CD8-positive, alpha-beta memory T cell (primary cell): Measurements from ENCODE around the gene DGLUCY. TPM values are rescaled to one million over a fixed set of nuclear protein-coding genes. Genes with fewer than 3 reads are reported as not detected.

Experiments used
- CTCF ChIA-PET: fragments of 350-600 bp; sonication (Branson Sonifier 250); formaldehyde crosslinking; loops from one replicate; lab custom pipeline; 2021; ENCODE audit warnings: antibody characterized with exemption; lab: Charles Lee
- POLR2A ChIA-PET: fragments of 350-600 bp; sonication (Branson Sonifier 250); formaldehyde crosslinking; loops from one replicate; lab custom pipeline; 2021; ENCODE audit warnings: antibody characterized with exemption; lab: Charles Lee
- DNase-seq, 5 donors: peaks; one replicate each; pipeline versions ENCODE4 v3.0.0 to v3.0.0-alpha.2; 2020 to 2022; ENCODE audit warnings: mixed read lengths in 1 of 5
- H3K27ac ChIP-seq: one replicate; pipeline ENCODE4 v1.7.0; 2013; ENCODE audit warnings: low read depth, mild to moderate bottlenecking, low read length, moderate library complexity
- H3K27me3 ChIP-seq: 2 replicates; pipeline ENCODE4 v1.7.0; 2013; ENCODE audit warnings: low read length, mild to moderate bottlenecking; ENCODE audit not compliant: insufficient read depth, poor library complexity, severe bottlenecking
- H3K36me3 ChIP-seq: 2 replicates; pipeline ENCODE4 v1.7.0; 2013; ENCODE audit warnings: mild to moderate bottlenecking, low read length, moderate library complexity; ENCODE audit not compliant: insufficient read depth
- H3K4me1 ChIP-seq: 2 replicates; pipeline ENCODE4 v1.7.0; 2013; ENCODE audit warnings: mild to moderate bottlenecking, low read length, moderate library complexity; ENCODE audit not compliant: insufficient read depth
- H3K4me3 ChIP-seq: 2 replicates; pipeline ENCODE4 v1.7.0; 2013; ENCODE audit warnings: mild to moderate bottlenecking, low read length
- H3K9me3 ChIP-seq: 2 replicates; pipeline ENCODE4 v1.7.0; 2013; ENCODE audit warnings: mild to moderate bottlenecking, low read length
- H3K27ac Mint-ChIP-seq, 8 donors: one replicate each; pipeline ENCODE4 v1.8.0; 2020 to 2021; ENCODE audit warnings: mixed read lengths in 8 of 8, mild to moderate bottlenecking in 6 of 8, inconsistent platforms in 3 of 8, moderate library complexity in 3 of 8
- H3K27me3 Mint-ChIP-seq, 2 donors: one replicate each; pipeline ENCODE4 v1.8.0; 2020 to 2021; ENCODE audit warnings: mixed read lengths in 2 of 2, mild to moderate bottlenecking in 1 of 2, moderate library complexity in 1 of 2
- H3K36me3 Mint-ChIP-seq, 3 donors: one replicate each; pipeline ENCODE4 v1.8.0; 2020 to 2021; ENCODE audit warnings: mixed read lengths in 3 of 3, inconsistent platforms in 1 of 3, mild to moderate bottlenecking in 1 of 3
- H3K4me1 Mint-ChIP-seq, 3 donors: one replicate each; pipeline ENCODE4 v1.8.0; 2020 to 2021; ENCODE audit warnings: mixed read lengths in 3 of 3, inconsistent platforms in 1 of 3, mild to moderate bottlenecking in 1 of 3
- H3K4me3 Mint-ChIP-seq, 7 donors: one replicate each; pipeline ENCODE4 v1.8.0; 2020 to 2021; ENCODE audit warnings: mixed read lengths in 7 of 7, mild to moderate bottlenecking in 6 of 7, moderate library complexity in 4 of 7, inconsistent platforms in 2 of 7
- H3K9me3 Mint-ChIP-seq, 5 donors: one replicate each; pipeline ENCODE4 v1.8.0; 2020 to 2022; ENCODE audit warnings: mixed read lengths in 5 of 5, mild to moderate bottlenecking in 3 of 5, moderate library complexity in 2 of 5, inconsistent platforms in 1 of 5
- polyA plus RNA-seq: library from polyadenylated mRNA; unstranded; fragments of 300-500 nt; fragmentation: Illumina TruSeq; gene quantifications from one replicate; pipeline ENCODE4 v1.2.3, GENCODE V29; 2021
- total RNA-seq, 2 experiments: library from RNA; stranded (reverse); gene quantifications; one replicate each; pipeline ENCODE4 v1.2.3, GENCODE V29; 2021

Gene DGLUCY
- total and polyA plus RNA-seq, 3 experiments from 2014 or later = 45.3 to 55.5 (median 48.7) TPM

GRCh38 chr14:91108941-91109611 is 4.8 kb upstream of the DGLUCY start:
- peak overlapping the region; percentile 32 for H3K27ac ChIP-seq
- H3K4me1 Mint-ChIP-seq = peaks cover 39 to 50% (median 46%) of the 10 kb centered on the region in 3 donors
- CTCF ChIA-PET = no interaction called here

GRCh38 chr14:91111443-91111842 is 2.4 kb upstream of the DGLUCY start:
- H3K4me1 ChIP-seq = peaks cover 45% of the 10 kb centered on the region
- H3K36me3 ChIP-seq = no peaks in the 10 kb centered on the region
- H3K27me3 ChIP-seq = no peaks in the 10 kb centered on the region
- H3K36me3 Mint-ChIP-seq = peaks cover 0 to 15% (median 0%) of the 10 kb centered on the region in 3 donors
- no peak overlapping the region for H3K4me3 ChIP-seq
- no peaks in the 10 kb centered on the region for H3K9me3 Mint-ChIP-seq
- H3K27ac ChIP-seq = no peak overlapping the region
- peak overlapping the region in 1 of 8 donors; percentile 90 for H3K27ac Mint-ChIP-seq
- ChIA-PET POLR2A (no interaction called here), CTCF (no interaction called here)
- H3K27me3 Mint-ChIP-seq = no peaks in the 10 kb centered on the region
- no peak overlapping the region for H3K4me3 Mint-ChIP-seq
- no peak for DNase-seq
- no peaks in the 10 kb centered on the region for H3K9me3 ChIP-seq
- H3K4me1 Mint-ChIP-seq = peaks cover 52 to 70% (median 68%) of the 10 kb centered on the region in 3 donors

More at GRCh38 chr14:91108941-91109611, 4.8 kb upstream of the DGLUCY start:
- no peaks in the 10 kb centered on the region for H3K9me3 Mint-ChIP-seq
- no peaks in the 10 kb centered on the region for H3K9me3 ChIP-seq
- peaks cover 33% of the 10 kb centered on the region for H3K4me1 ChIP-seq
- peak overlapping the region; percentile 80 to 96 (median 92) for H3K27ac Mint-ChIP-seq
- POLR2A ChIA-PET = no interaction called here
- no peaks in the 10 kb centered on the region for H3K36me3 ChIP-seq
- no peaks in the 10 kb centered on the region for H3K27me3 ChIP-seq
- peak overlapping the region; percentile 7 for H3K4me3 ChIP-seq
- H3K36me3 Mint-ChIP-seq = peaks cover 0 to 2% (median 0%) of the 10 kb centered on the region in 3 donors
- H3K27me3 Mint-ChIP-seq = no peaks in the 10 kb centered on the region
- peak in 2 of 5 donors; percentile 35 to 64 for DNase-seq
- H3K4me3 Mint-ChIP-seq = peak overlapping the region; percentile 48 to 72 (median 66)

GRCh38 chr14:91112194-91112593 is 1.7 kb upstream of the DGLUCY start:
- Mint-ChIP-seq H3K27me3 (no peaks in the 10 kb centered on the region), H3K36me3 (peaks cover 0 to 17% (median 0%) of the 10 kb centered on the region in 3 donors), H3K27ac (peak overlapping the region in 7 of 8 donors; percentile 34 to 90 (median 50)), H3K9me3 (no peaks in the 10 kb centered on the region), H3K4me1 (peaks cover 59 to 77% (median 76%) of the 10 kb centered on the region in 3 donors), H3K4me3 (peak overlapping the region in 5 of 7 donors; percentile 45 to 80 (median 61))
- Histone ChIP-seq H3K27me3 (no peaks in the 10 kb centered on the region), H3K4me1 (peaks cover 52% of the 10 kb centered on the region), H3K9me3 (no peaks in the 10 kb centered on the region), H3K4me3 (no peak overlapping the region), H3K36me3 (no peaks in the 10 kb centered on the region), H3K27ac (no peak overlapping the region)
- DNase-seq = no peak
- CTCF ChIA-PET = no interaction called here
- POLR2A ChIA-PET = interaction anchor here (0.6 kb wide), 1 partner anchor 400 kb away, joined by 3 read pairs; no protein-coding TSS in a partner anchor

GRCh38 chr14:91114079-91115065 is 499 bp downstream of the DGLUCY start:
- H3K9me3 ChIP-seq = no peaks in the 10 kb centered on the region
- CTCF ChIA-PET = interaction anchor here (0.6 to 3.4 kb wide), 15 partner anchors 18 to 356 kb away, joined by 3 to 14 read pairs (median 3); partner anchors contain the start of gene RPS6KA5
- Mint-ChIP-seq H3K27ac (peak overlapping the region; percentile 90 to 99 (median 97)), H3K27me3 (peaks cover 0 to 2% of the 10 kb centered on the region in 2 donors), H3K4me3 (peak overlapping the region; percentile 90 to 98 (median 96)), H3K9me3 (no peaks in the 10 kb centered on the region), H3K4me1 (peaks cover 62 to 78% (median 77%) of the 10 kb centered on the region in 3 donors), H3K36me3 (peaks cover 7 to 31% (median 8%) of the 10 kb centered on the region in 3 donors)
- POLR2A ChIA-PET = interaction anchor here (0.5 to 2.7 kb wide), 10 partner anchors 24 to 301 kb away, joined by 3 to 42 read pairs (median 4); partner anchors contain the start of gene RPS6KA5
- DNase-seq = peak; percentile 44 to 76 (median 65)
- peaks cover 59% of the 10 kb centered on the region for H3K4me1 ChIP-seq
- H3K27me3 ChIP-seq = no peaks in the 10 kb centered on the region
- no peaks in the 10 kb centered on the region for H3K36me3 ChIP-seq
- H3K4me3 ChIP-seq = peak overlapping the region; percentile 78
- H3K27ac ChIP-seq = peak overlapping the region; percentile 88

- Mint-ChIP-seq H3K27ac (peak overlapping the region; percentile 90 to 99 (median 97)), H3K27me3 (peaks cover 0 to 2% of the 10 kb centered on the region in 2 donors), H3K36me3 (peaks cover 16 to 46% (median 21%) of the 10 kb centered on the region in 3 donors), H3K9me3 (no peaks in the 10 kb centered on the region), H3K4me1 (peaks cover 66 to 85% (median 82%) of the 10 kb centered on the region in 3 donors), H3K4me3 (peak overlapping the region; percentile 90 to 98 (median 96))
- H3K4me3 ChIP-seq = peak overlapping the region; percentile 78
- peak overlapping the region; percentile 88 for H3K27ac ChIP-seq
- no peak for DNase-seq
- no peaks in the 10 kb centered on the region for H3K9me3 ChIP-seq
- no peaks in the 10 kb centered on the region for H3K27me3 ChIP-seq
- peaks cover 57% of the 10 kb centered on the region for H3K4me1 ChIP-seq
- no peaks in the 10 kb centered on the region for H3K36me3 ChIP-seq
- ChIA-PET POLR2A (interaction anchor here (0.6 kb wide), 1 partner anchor 17 kb away, joined by 3 read pairs; no protein-coding TSS in a partner anchor), CTCF (interaction anchor here (0.8 to 3.4 kb wide), 5 partner anchors 18 to 213 kb away, joined by 3 to 14 read pairs (median 3); no protein-coding TSS in a partner anchor)
Measured at GRCh38 chr14:91115986-91116770, 2.3 kb downstream of the DGLUCY start.

- H3K36me3 Mint-ChIP-seq = peaks cover 20 to 51% (median 21%) of the 10 kb centered on the region in 3 donors
- POLR2A ChIA-PET = no interaction called here
- H3K27ac Mint-ChIP-seq = peak overlapping the region; percentile 90 to 99 (median 97)
- H3K27ac ChIP-seq = peak overlapping the region; percentile 88
- no peaks in the 10 kb centered on the region for H3K27me3 ChIP-seq
- H3K4me3 Mint-ChIP-seq = peak overlapping the region; percentile 90 to 98 (median 96)
- peaks cover 57% of the 10 kb centered on the region for H3K4me1 ChIP-seq
- CTCF ChIA-PET = interaction anchor here (1.0 kb wide), 2 partner anchors 60 to 214 kb away, joined by 3 to 4 read pairs; no protein-coding TSS in a partner anchor
- H3K4me1 Mint-ChIP-seq = peaks cover 70 to 93% (median 88%) of the 10 kb centered on the region in 3 donors
- peaks cover 0 to 2% of the 10 kb centered on the region in 2 donors for H3K27me3 Mint-ChIP-seq
- no peaks in the 10 kb centered on the region for H3K36me3 ChIP-seq
- H3K9me3 ChIP-seq = no peaks in the 10 kb centered on the region
- no peaks in the 10 kb centered on the region for H3K9me3 Mint-ChIP-seq
- peak overlapping the region; percentile 32 for H3K4me3 ChIP-seq
- DNase-seq = no peak
Measured at GRCh38 chr14:91116913-91117588, 3.2 kb downstream of the DGLUCY start.
